Measurements from ENCODE around the gene FAM83E.
"Not testable (repeated sequence)": the region's sequence is repeated elsewhere in the genome, so short reads cannot be mapped to it uniquely, and the experiment has no call there.

FAM83E gene

DNA sequence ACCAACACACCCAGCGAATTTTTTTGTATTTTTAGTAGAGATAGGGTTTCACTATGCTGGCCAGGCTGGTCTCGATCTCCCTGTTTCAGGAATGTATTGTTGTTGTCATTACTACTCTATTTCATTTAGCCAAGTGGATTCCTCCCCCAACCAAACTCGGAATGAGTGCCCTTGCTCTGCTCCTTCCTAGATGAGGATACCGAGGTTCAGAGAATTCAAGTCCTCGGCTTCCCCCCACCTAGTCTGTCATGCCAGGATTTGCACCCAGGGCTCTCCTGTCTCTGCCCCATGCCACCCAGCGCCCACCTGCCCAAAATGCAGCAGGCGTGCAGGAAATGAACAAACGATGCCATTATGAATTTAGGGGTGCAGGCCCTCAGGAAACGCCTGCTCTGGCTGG lies 11.9 kb downstream of the FAM83E start:
- Mint-ChIP-seq H3K27me3 (peaks cover 23% of the 10 kb centered on the region), H3K9me3 (no peaks in the 10 kb centered on the region), H3K4me1 (ENCODE audit: low read depth) (peaks cover 15% of the 10 kb centered on the region)

DNA sequence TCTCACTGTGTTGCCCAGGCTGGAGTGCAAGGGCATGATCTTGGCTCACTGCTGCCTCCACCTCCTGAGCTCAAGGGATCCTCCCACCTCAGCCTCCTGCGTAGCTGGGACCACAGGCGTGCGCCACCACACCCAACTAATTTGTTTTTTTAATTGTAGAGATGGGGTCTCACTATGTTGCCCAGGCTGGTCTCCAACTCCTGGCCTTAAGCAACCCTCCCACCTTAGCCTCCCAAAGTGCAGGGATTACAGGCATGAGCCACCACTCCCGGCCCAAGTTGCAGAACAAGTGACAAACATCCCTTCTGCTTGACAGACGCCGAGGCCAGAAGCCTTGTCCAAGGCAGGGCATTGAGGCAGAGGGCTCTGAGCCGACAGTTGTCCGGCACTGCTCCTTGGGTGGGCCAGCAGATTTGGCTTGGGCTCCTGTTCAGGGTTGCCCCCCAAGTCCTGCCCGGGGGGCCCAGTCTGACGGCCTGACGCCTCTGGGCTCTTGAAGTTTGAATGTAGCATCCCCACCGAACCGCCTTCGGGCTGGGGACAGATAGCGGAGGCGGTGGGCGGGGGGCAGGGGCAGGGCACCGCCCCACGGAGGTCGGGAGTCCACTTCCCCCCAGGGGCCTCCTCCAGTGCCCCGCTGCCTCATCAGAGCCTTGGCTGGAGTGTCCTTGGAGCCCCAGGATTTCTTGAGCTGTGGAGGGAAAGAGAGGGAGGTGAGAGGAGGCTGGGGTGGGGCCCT lies 14.0 kb downstream of the FAM83E start:
- H3K4me3 Mint-ChIP-seq: no peak overlapping the region
- H3K4me1 Mint-ChIP-seq (ENCODE audit: low read depth): peaks cover 15% of the 10 kb centered on the region
- no peak overlapping the region for H3K27ac Mint-ChIP-seq

More for the DNA sequence above, 11.9 kb downstream of the FAM83E start:
- Mint-ChIP-seq H3K36me3 (ENCODE audit: low read depth) (no peaks in the 10 kb centered on the region), H3K27ac (no peak overlapping the region), H3K4me3 (no peak overlapping the region)
- intact Hi-C loops (cut with micrococcal nuclease): no loop called here

DNA sequence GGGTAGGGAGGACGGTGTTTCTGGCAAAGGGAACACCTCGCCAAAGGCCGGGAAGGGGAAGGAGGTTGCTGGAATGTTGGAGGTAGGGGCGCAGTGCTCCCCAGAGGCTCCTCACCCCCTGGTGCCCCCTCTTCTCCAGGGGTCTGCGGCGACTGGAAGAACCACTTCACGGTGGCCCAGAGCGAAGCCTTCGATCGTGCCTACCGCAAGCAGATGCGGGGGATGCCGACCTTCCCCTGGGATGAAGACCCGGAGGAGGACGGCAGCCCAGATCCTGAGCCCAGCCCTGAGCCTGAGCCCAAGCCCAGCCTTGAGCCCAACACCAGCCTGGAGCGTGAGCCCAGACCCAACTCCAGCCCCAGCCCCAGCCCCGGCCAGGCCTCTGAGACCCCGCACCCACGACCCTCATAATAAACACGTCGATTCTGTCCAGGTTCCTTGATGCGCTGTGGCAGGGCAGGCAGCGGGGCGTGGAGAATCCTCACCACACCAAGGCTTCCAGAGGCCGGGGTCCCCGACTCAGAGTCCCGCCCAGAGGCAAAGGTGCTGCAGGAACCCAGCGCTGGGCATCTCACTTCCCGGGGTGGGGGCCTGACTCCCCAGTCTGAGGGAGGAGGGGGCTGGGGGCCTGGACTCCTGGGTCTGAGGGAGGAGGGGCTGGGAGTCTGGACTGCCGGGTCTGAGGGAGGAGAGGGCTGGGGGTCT lies 15.7 kb downstream of the FAM83E start:
- Mint-ChIP-seq H3K9me3 (no peaks in the 10 kb centered on the region), H3K27me3 (peaks cover 23% of the 10 kb centered on the region), H3K27ac (no peak overlapping the region), H3K4me1 (ENCODE audit: low read depth) (peaks cover 15% of the 10 kb centered on the region), H3K4me3 (no peak overlapping the region), H3K36me3 (ENCODE audit: low read depth) (no peaks in the 10 kb centered on the region)
- intact Hi-C loops (cut with micrococcal nuclease): no loop called here

More for the DNA sequence above, 14.0 kb downstream of the FAM83E start:
- H3K36me3 Mint-ChIP-seq (ENCODE audit: low read depth): no peaks in the 10 kb centered on the region
- peaks cover 23% of the 10 kb centered on the region for H3K27me3 Mint-ChIP-seq
- no peaks in the 10 kb centered on the region for H3K9me3 Mint-ChIP-seq
- intact Hi-C loops (cut with micrococcal nuclease): no loop called here

DNA sequence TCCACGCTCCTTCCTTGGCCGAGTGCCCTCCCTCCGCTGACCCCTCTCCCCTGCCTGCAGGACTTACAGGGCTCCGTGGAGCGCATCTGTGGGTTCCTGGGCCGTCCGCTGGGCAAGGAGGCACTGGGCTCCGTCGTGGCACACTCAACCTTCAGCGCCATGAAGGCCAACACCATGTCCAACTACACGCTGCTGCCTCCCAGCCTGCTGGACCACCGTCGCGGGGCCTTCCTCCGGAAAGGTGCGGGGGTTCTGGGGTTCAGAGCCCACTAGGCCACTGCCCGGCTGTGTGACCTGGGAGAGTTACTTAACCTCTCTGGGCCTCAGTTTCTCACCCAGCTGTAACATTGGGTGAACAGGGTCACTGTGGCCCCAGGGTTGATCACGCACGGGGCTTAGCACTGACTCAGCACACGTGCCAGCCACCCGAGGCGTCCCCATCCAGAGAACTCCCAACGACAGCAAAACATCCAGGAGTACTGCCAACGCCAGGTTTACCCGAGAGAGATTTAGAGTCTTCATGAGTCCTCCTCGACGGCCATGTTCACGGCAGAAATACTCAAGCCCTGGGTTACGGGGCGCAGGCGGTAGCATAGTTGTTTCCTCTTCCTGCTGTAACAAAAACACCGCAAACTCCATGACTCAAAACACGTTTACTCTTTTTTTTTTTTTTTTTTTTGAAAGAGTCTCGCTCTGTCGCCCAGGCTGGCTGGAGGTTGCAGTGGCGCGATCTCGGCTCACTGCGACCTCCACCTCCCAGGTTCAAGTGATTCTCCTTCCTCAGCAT lies 18.0 kb downstream of the FAM83E start:
- Mint-ChIP-seq H3K9me3 (no peaks in the 10 kb centered on the region), H3K4me3 (no peak overlapping the region)
- intact Hi-C loops (cut with micrococcal nuclease): no loop called here

DNA sequence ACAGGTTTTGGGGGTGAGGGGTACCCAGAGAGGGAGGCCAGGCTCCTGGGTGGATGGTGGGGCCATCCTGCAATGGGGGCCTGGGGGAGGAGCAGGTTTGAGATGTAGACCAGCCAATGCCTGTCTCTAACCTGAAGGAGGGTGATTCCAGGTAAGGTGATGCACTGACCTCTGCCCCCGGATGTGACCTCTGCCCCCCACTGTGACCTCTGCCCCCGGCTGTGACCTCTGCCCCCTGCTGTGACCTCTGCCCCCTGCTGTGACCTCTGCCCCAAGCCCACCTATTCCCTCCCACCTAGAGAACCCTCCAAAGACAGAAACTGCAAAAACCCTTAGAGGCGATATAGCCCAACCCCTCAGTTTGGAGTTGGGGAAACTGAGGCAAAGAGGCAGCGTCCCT lies 18.6 kb downstream of the FAM83E start:
- Mint-ChIP-seq H3K36me3 (ENCODE audit: low read depth) (no peaks in the 10 kb centered on the region), H3K27me3 (peaks cover 17% of the 10 kb centered on the region), H3K9me3 (no peaks in the 10 kb centered on the region), H3K4me3 (no peak overlapping the region), H3K27ac (no peak overlapping the region), H3K4me1 (ENCODE audit: low read depth) (peaks cover 3% of the 10 kb centered on the region)
- intact Hi-C loops (cut with micrococcal nuclease): no loop called here

More for the DNA sequence above, 18.0 kb downstream of the FAM83E start:
- H3K27ac Mint-ChIP-seq: no peak overlapping the region
- peaks cover 9% of the 10 kb centered on the region for H3K4me1 Mint-ChIP-seq (ENCODE audit: low read depth)
- H3K27me3 Mint-ChIP-seq: peaks cover 20% of the 10 kb centered on the region
- H3K36me3 Mint-ChIP-seq (ENCODE audit: low read depth): no peaks in the 10 kb centered on the region

DNA sequence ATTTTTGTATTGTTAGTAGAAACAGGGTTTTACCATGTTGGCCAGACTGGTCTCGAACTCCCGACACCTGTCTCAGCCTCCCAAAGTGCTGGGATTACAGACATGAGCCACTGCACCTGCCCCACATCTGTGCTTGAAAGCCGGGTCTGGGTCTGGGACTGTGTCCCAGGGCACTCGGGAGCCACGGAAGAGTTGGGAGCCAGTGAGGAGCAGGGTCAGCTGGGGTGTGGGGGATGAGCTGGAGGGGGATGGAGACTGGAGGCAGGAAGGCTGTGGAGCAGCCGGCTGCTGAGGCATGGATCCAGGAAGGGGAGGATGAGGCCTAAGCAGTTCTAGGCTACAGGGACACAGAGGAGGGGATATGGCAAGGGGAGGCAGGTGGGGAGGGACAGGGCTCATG lies 19.0 kb downstream of the FAM83E start:
- intact Hi-C loops (cut with micrococcal nuclease): no loop called here
- peaks cover 21% of the 10 kb centered on the region for H3K27me3 Mint-ChIP-seq
- H3K27ac Mint-ChIP-seq: no peak overlapping the region
- no peaks in the 10 kb centered on the region for H3K9me3 Mint-ChIP-seq
- H3K4me3 Mint-ChIP-seq: no peak overlapping the region
- no peaks in the 10 kb centered on the region for H3K36me3 Mint-ChIP-seq (ENCODE audit: low read depth)
- H3K4me1 Mint-ChIP-seq (ENCODE audit: low read depth): no peaks in the 10 kb centered on the region

DNA sequence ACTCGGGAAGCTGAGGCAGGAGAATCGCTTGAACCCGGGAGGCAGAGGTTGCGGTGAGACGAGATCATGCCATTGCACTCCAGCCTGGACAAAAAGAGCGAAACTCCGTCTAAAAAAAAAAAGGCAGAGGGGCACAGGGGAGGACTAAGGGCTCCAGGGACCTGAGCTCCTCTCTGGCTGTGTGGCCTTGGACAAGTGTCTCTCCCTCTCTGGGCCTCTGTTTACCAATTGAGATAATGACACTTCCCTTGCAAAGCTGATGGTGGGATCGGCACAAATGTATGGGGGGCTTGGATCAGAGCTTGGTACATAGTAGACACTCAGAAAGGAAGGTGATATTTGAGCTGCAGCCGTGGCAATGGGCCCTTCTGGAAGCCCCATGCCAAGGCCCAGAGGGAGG lies 19.7 kb downstream of the FAM83E start:
- Mint-ChIP-seq H3K4me1 (ENCODE audit: low read depth) (no peaks in the 10 kb centered on the region), H3K27ac (no peak overlapping the region), H3K4me3 (no peak overlapping the region), H3K27me3 (peaks cover 22% of the 10 kb centered on the region), H3K36me3 (ENCODE audit: low read depth) (no peaks in the 10 kb centered on the region), H3K9me3 (no peaks in the 10 kb centered on the region)
- intact Hi-C loops (cut with micrococcal nuclease): no loop called here

DNA sequence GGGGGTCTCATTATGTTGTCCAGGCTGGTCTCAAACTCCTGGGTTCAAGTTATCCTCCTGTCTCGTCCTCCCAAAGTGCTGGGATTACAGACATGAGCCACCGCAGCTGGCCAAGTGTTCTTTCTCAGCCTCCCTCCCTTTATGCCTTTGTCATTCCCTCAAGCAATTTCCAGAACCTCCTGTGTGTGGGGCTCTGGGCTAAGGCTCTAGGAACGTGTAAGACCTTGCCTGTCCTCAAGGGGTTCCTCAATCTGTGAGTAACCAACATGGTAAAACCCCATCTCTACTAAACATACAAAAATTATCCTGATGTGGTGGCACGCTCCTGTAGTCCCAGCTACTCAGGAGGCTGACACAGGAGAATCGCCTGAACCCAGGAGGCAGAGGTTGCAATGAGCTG lies 23.9 kb downstream of the FAM83E start:
- H3K36me3 Mint-ChIP-seq (ENCODE audit: low read depth): no peaks in the 10 kb centered on the region
- no peak overlapping the region for H3K4me3 Mint-ChIP-seq
- intact Hi-C loops (cut with micrococcal nuclease): no loop called here
- peaks cover 18% of the 10 kb centered on the region for H3K27me3 Mint-ChIP-seq
- H3K27ac Mint-ChIP-seq: no peak overlapping the region
- peaks cover 12% of the 10 kb centered on the region for H3K4me1 Mint-ChIP-seq (ENCODE audit: low read depth)
- no peaks in the 10 kb centered on the region for H3K9me3 Mint-ChIP-seq

DNA sequence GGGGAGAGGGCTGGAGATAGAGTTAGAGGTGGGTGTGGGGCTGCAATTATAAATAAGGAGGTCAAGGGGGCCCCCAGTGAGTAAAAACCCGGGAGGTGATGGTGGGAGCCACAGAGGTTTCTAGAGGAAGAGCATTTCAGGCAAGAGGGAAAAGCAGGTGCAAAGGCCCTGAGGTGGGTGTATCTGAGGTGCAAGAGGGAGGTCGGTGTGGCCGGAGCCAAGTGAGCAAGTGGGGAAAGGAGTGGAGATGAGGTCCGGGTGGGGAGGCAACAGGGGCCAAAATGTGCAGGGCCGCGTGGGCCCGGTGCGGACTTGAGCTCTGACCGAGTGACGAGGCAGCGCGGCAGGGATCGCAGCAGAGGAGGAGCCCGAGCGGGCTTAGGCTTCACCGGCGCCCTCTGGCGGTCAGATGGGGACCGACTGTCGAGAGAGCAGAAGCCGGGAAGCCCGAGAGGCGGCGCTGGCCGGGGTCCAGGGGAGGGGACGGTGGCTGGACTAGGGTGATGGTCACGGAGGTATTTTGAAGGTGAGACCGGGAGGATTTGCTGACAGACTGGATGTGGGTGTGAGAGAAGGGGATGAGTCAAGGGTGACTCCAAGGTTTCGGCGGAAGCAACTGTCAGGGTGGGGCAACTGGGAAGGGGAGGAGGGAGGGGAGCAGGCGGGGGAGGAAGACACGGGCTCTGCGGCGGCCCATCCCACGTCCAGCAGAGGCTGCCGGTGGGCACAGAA lies 26.0 kb downstream of the FAM83E start:
- H3K27ac Mint-ChIP-seq: peak overlapping the region; percentile 77
- H3K27me3 Mint-ChIP-seq: peaks cover 18% of the 10 kb centered on the region
- no peaks in the 10 kb centered on the region for H3K36me3 Mint-ChIP-seq (ENCODE audit: low read depth)
- H3K4me3 Mint-ChIP-seq: peak overlapping the region; percentile 77
- intact Hi-C loops (cut with micrococcal nuclease): no loop called here
- peaks cover 20% of the 10 kb centered on the region for H3K4me1 Mint-ChIP-seq (ENCODE audit: low read depth)
- H3K9me3 Mint-ChIP-seq: no peaks in the 10 kb centered on the region

DNA sequence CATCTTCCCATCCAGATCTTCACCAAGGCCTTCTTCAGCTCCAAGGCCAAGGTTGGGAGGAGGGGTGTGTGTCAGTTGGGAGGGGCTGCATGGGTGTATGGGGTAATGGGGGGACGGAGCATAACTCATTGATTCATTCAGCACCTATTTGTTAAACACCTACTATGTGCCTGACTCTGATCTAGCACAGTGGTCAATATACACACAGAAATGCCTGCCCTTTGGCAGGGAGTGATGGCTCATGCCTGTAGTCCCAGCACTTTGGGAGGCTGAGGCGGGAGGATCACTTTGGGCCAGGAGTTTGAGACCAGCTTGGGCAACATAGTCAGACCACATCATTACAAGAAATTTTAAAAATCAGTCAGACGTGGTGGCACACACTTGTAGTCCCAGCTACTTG lies 27.5 kb downstream of the FAM83E start:
- H3K27ac Mint-ChIP-seq: peak overlapping the region; percentile 20
- H3K9me3 Mint-ChIP-seq: no peaks in the 10 kb centered on the region
- intact Hi-C loops (cut with micrococcal nuclease): no loop called here
- peaks cover 18% of the 10 kb centered on the region for H3K27me3 Mint-ChIP-seq
- H3K36me3 Mint-ChIP-seq (ENCODE audit: low read depth): no peaks in the 10 kb centered on the region
- peaks cover 35% of the 10 kb centered on the region for H3K4me1 Mint-ChIP-seq (ENCODE audit: low read depth)
- no peak overlapping the region for H3K4me3 Mint-ChIP-seq

DNA sequence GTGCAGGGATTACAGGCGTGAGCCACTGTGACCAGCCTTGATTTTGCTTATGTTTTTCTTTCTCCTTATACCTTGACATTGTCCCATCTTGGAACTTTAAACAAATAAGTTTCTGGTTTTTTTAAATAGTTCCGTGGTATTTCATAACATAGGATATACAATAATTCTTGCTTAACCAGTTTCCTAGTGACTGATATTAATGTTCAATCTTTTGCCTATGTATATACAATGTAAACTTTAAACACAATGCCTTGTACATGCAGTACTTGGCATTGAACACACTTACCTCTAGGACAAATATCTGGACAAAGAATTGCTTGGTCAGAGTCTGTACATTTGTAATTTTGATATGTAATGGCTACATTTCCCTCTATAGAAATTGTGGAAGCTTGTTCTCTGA lies 32.7 kb downstream of the FAM83E start:
- intact Hi-C loops (cut with micrococcal nuclease): loop anchor here (5.0 kb wide), 1 partner anchor 230 kb away; no protein-coding TSS in a partner anchor

DNA sequence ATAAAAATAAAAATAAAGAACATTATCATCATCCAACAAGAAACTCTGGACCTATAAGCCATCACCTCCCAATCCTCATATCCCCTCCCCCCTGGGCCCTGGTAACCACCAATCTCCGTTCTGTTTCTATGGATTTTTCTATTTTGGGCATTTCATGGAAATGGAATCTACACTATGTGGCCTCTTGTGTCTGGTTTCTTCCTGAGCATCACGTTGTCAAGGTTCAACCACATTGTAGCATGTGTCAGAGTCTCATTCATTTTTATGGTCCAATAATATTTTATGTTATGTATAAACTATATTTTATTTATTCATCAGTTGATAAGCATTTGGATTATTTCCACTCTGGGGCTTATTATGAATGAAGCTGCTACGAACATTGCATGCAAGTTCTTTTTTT lies 36.0 kb downstream of the FAM83E start:
- Mint-ChIP-seq H3K36me3 (ENCODE audit: low read depth) (no peaks in the 10 kb centered on the region), H3K27me3 (no peaks in the 10 kb centered on the region), H3K9me3 (no peaks in the 10 kb centered on the region), H3K4me3 (no peak overlapping the region), H3K27ac (no peak overlapping the region), H3K4me1 (ENCODE audit: low read depth) (peaks cover 16% of the 10 kb centered on the region)
- intact Hi-C loops (cut with micrococcal nuclease): no loop called here

More for the DNA sequence above, 32.7 kb downstream of the FAM83E start:
- Mint-ChIP-seq H3K4me3 (no peak overlapping the region), H3K4me1 (ENCODE audit: low read depth) (peaks cover 24% of the 10 kb centered on the region), H3K27ac (peak overlapping the region; percentile 88), H3K36me3 (ENCODE audit: low read depth) (no peaks in the 10 kb centered on the region), H3K27me3 (peaks cover 6% of the 10 kb centered on the region), H3K9me3 (no peaks in the 10 kb centered on the region)

DNA sequence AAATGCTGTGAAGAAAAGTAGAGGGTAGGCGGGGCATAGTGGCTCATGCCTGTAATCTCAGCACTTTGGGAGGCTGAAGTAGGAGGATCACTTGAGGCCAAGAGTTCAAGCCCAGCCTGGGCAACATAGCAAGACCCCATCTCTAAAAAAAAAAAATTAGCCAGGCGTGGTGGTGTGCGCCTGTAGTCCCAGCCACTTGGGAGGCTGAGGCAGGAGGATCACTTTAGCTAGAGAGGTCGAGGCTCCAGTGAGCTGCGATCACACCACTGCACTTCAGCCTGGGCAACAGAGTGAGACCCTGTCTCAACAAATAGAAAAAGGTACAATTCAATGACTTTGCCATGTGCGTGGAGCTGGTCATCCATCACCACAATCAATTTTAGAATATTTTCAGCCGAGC lies 37.0 kb downstream of the FAM83E start:
- H3K4me3 Mint-ChIP-seq; intact Hi-C loops (cut with micrococcal nuclease); H3K4me1 Mint-ChIP-seq (ENCODE audit: low read depth); H3K9me3 Mint-ChIP-seq; H3K27ac Mint-ChIP-seq; H3K27me3 Mint-ChIP-seq; H3K36me3 Mint-ChIP-seq (ENCODE audit: low read depth): not testable (repeated sequence)

Data from dendritic cell treated with granulocyte-macrophage colony-stimulating factor and Interleukin-4, amounts not matched to agents 40 ng/mL and 50 ng/mL, for 4 days (primary cell).